ENCODE measurements around the gene CENPV.

DNA sequence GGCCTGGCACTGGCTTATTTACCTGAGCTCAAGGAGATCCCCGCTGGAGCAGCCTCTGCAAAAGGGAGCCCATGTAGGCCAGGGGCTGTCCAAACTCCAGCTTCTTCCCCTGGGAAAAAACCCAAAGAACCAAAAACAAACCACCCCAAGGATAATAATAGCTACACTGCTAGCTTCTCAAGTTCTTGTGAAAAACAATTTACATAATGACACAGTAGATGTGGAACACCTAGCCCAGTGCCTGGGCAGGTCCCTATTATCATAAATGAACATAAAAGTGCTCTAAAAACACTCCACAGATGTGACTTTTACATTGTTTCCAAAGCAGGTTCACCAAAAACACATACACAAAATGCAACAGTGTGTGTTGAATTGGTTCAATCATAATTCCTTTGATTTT, 27.3 kb downstream of the CENPV start:
- TF ChIP-seq, protein P1, sequence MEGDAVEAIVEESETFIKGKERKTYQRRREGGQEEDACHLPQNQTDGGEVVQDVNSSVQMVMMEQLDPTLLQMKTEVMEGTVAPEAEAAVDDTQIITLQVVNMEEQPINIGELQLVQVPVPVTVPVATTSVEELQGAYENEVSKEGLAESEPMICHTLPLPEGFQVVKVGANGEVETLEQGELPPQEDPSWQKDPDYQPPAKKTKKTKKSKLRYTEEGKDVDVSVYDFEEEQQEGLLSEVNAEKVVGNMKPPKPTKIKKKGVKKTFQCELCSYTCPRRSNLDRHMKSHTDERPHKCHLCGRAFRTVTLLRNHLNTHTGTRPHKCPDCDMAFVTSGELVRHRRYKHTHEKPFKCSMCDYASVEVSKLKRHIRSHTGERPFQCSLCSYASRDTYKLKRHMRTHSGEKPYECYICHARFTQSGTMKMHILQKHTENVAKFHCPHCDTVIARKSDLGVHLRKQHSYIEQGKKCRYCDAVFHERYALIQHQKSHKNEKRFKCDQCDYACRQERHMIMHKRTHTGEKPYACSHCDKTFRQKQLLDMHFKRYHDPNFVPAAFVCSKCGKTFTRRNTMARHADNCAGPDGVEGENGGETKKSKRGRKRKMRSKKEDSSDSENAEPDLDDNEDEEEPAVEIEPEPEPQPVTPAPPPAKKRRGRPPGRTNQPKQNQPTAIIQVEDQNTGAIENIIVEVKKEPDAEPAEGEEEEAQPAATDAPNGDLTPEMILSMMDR (IDR thresholded peaks at IDR 0.05) = no peak
- TF ChIP-seq POLR2A (IDR thresholded peaks at IDR 0.05) = no peak
